Measurements from ENCODE around the gene NAV2. TPM values are rescaled to one million over a fixed set of nuclear protein-coding genes. Genes with fewer than 3 reads are reported as not detected.

Gene NAV2
- total and polyA plus RNA-seq, 2 experiments from 2014 or later = 26.0 to 45.0 TPM

DNA sequence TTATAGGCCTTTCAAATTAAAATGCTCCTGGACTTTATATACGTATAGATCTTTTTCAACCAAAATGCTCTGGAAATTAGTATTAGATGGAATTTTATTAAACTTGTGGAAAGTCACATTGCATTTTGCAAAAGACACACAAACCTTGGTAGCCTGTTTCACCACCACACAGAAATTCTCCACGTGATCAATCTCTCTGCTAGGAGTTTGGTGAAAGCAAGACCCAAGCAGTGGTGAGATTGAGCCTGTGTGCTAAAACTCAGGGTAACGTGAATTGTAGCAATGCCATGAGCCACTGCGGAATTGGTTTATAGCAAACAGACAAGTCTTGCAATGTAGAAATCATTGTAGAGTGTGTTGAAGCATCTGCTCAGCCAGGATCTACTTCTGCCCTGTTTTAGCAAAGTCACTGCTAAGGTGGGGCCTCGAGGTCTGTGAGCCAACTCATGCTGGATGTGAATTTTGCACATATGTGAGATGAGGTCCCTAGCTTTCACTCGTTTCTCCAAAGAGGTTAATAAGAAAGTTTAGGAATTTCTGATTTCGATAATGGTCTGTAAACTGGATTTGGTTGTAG lies 262.9 kb downstream of the NAV2 start:
- Histone ChIP-seq H4K20me1 (replicated peaks; ENCODE audit: insufficient read depth) (peaks cover 7% of the 10 kb centered on the region), H3K79me2 (replicated peaks; ENCODE audit: insufficient read depth) (no peaks in the 10 kb centered on the region; the same call in 1 of the 2 replicates), H3K4me3 (no peak overlapping the region), H2AFZ (no peak overlapping the region), H3K4me2 (no peak overlapping the region), H3K9me2 (ENCODE audit: insufficient read depth) (no peaks in the 10 kb centered on the region; the same call in 1 of the 2 replicates), H3K27ac (ENCODE audit: low read depth) (no peak overlapping the region), H3K36me3 (ENCODE audit: insufficient read depth) (no peaks in the 10 kb centered on the region), H3K4me1 (ENCODE audit: insufficient read depth) (peaks cover 4% of the 10 kb centered on the region), H3K27me3 (ENCODE audit: insufficient read depth) (no peaks in the 10 kb centered on the region), H3F3A (replicated peaks; ENCODE audit: low read depth) (no peaks in the 10 kb centered on the region)
- ATAC-seq (no peak), DNase-seq (ENCODE audit: low spot score) (no peak)
- H3K4me1 Mint-ChIP-seq = peaks cover 22% of the 10 kb centered on the region
- 0 out of 3 replicates have a peak, but pooled peaks cover 3% of the 10 kb centered on the region for H3K36me3 Mint-ChIP-seq (ENCODE audit: low read depth)
- peaks cover 2% of the 10 kb centered on the region for H3K27me3 Mint-ChIP-seq (ENCODE audit: insufficient read depth, low read depth, poor library complexity)
- no peak overlapping the region for H3K4me3 Mint-ChIP-seq
- no peak for TF ChIP-seq JUNB (IDR thresholded peaks at IDR 0.05; ENCODE audit: unreplicated experiment)
- no peak for TF ChIP-seq NANOG (IDR thresholded peaks at IDR 0.05; ENCODE audit: borderline replicate concordance)
- TF ChIP-seq STAT1 (IDR thresholded peaks at IDR 0.05; ENCODE audit: unreplicated experiment) = no peak
- no peak for TF ChIP-seq REST (IDR thresholded peaks at IDR 0.05; ENCODE audit: unreplicated experiment)
- no peak for TF ChIP-seq CREB1 (CRISPR knock-in tag; IDR thresholded peaks at IDR 0.05; ENCODE audit: low read depth)
- TF ChIP-seq CTCF (conservative IDR thresholded peaks at IDR 0.05; ENCODE audit: low read depth in 2 of 2) = no peak
- no peak for TF ChIP-seq ZNF331 (CRISPR knock-in tag; IDR thresholded peaks at IDR 0.05; ENCODE audit: low read depth)
- no peak for TF ChIP-seq ZNF114 (CRISPR knock-in tag; IDR thresholded peaks at IDR 0.05)
- TF ChIP-seq ETS1 (IDR thresholded peaks at IDR 0.05) = no peak
- TF ChIP-seq EZH2 (IDR thresholded peaks at IDR 0.05; ENCODE audit: low read depth, unreplicated experiment) = no peak
- no peak for TF ChIP-seq POLR2AphosphoS5 (IDR thresholded peaks at IDR 0.05; ENCODE audit: low read depth)
- no peak for TF ChIP-seq EZH2phosphoT487 (IDR thresholded peaks at IDR 0.05; ENCODE audit: unreplicated experiment)
- no peak for TF ChIP-seq ZNF462 (CRISPR knock-in tag; IDR thresholded peaks at IDR 0.05)
- H3K9me3 Mint-ChIP-seq = no peaks in the 10 kb centered on the region
- H3K27ac Mint-ChIP-seq = no peak overlapping the region

All from GM23338 (cell line).